ENCODE results near the gene THG1L.

Gene THG1L

GRCh38 chr5:157761690-157762621 is 30.7 kb downstream of the THG1L start:
- peak; percentile 6 to 55 for DNase-seq

DNA sequence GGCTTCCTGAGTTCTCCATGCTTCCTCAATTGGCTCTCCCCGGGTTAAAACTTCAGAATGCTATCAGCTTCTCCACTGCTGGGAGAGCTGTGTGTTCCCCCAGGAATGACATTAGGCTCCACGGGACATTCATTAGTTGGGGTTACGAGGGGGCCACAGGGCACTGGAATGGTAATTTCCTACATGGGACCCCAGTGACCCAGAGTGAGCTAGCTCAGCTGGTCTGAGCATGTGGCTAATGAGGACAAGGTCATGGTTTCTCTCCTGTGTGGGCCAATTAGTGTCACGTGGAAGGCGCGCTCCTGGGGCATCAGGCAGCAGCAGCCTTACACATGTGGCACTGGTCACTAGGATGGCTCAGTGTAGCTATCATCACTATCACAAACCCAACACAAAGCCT is 33.3 kb downstream of the THG1L start:
- no peak for DNase-seq

GRCh38 chr5:157766442-157766841 is 35.2 kb downstream of the THG1L start:
- no peak for DNase-seq

DNA sequence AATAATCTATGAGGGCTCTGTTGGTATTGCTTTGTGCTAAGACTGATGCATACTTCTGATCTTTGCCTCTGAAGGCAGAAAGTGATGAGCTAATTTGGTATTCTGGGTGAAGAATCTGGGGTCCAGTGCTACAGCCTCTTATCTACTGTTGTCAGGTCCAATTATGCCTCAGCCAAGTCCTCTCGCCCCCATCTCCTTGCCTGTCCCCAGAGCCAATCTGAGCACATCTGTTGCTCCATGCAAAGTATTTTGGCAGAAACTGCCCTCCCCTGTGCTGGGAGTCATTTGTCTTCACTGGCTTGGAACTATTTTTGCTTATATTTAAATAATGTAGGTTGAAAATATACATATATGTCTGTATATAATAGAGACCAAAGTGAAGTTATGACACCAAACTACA is 35.7 kb downstream of the THG1L start:
- no peak for DNase-seq

GRCh38 chr5:157767689-157768088 is 36.5 kb downstream of the THG1L start:
- DNase-seq = no peak

GRCh38 chr5:157770665-157771064 is 39.4 kb downstream of the THG1L start:
- no peak for DNase-seq

DNA sequence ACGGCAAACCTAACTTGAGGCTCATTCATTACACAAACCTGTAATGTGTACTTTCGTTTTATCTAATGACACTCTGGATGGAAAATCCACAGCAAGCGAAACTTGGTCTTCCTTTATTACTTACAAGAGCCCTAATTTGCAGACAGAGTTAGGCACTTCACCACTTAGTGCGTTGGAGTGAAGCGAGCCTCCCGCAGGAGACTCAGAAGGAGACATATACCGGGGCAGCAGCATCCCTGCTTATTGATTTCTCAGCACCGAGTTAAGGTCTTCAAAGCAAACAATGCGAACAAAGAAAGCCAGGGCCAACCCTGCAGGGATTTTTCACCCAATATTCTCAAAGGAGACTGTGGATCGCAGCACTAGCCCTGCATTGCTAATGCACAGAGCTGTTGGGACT is 40.9 kb downstream of the THG1L start:
- no peak for DNase-seq

- DNase-seq = no peak
Observed at GRCh38 chr5:157778121-157778805, 47.0 kb downstream of the THG1L start.

- DNase-seq = no peak
Observed at GRCh38 chr5:157779221-157779620, 48.0 kb downstream of the THG1L start.

- no peak for DNase-seq
Observed at GRCh38 chr5:157785801-157786200, 54.6 kb downstream of the THG1L start.

Measured in CD4-positive, alpha-beta T cell treated with Interferon alpha-2 for 1 hour (primary cell).